H1 (cell line): Measurements from ENCODE around the gene ST8SIA4. TPM values are rescaled to one million over a fixed set of nuclear protein-coding genes. Genes with fewer than 3 reads are reported as not detected.

Source experiments
- CTCF ChIA-PET: fragments of 300-600 bp; sonication (Branson Sonifier 250); formaldehyde crosslinking; loops from one replicate; lab custom pipeline; 2021; ENCODE audit not compliant: partially characterized antibody; lab: Charles Lee
- POLR2A ChIA-PET: fragments of 300-600 bp; sonication (Branson Sonifier 250); formaldehyde crosslinking; loops from one replicate; lab custom pipeline; 2021; ENCODE audit warnings: inconsistent platforms; ENCODE audit not compliant: partially characterized antibody; lab: Charles Lee
- DNase-seq, 2 experiments: peaks; one replicate each; pipeline versions ENCODE4 v3.0.0 to v3.0.0-alpha.2; 2010 to 2022; ENCODE audit warnings: low spot score in 2 of 2, low read depth in 1 of 2, mixed read lengths in 1 of 2
- FAIRE-seq: peaks from 2 replicates; lab custom pipeline; 2011; peaks lifted over from hg19 to GRCh38; lab: Jason Lieb, UNC
- H2AFZ ChIP-seq: 2 replicates; pipeline ENCODE4 v1.8.1; 2012; ENCODE audit warnings: low read length, inconsistent platforms
- H2AK5ac ChIP-seq: 2 replicates; pipeline ENCODE4 v1.6.1; 2013; ENCODE audit warnings: low read depth, low read length
- H2BK120ac ChIP-seq: replicated peaks from 2 replicates; pipeline ENCODE3; 2013; ENCODE audit warnings: low read depth, low read length, inconsistent platforms
- H2BK12ac ChIP-seq: 2 replicates; pipeline ENCODE4 v1.6.1; 2013; ENCODE audit warnings: low read depth, low read length
- H2BK15ac ChIP-seq: 2 replicates; pipeline ENCODE4 v1.6.1; 2013; ENCODE audit warnings: low read length
- H2BK20ac ChIP-seq: 2 replicates; pipeline ENCODE4 v1.6.1; 2013; ENCODE audit warnings: low read length
- H2BK5ac ChIP-seq: 2 replicates; pipeline ENCODE4 v1.6.1; 2013; ENCODE audit warnings: low read depth, low read length
- H3K14ac ChIP-seq: 2 replicates; pipeline ENCODE4 v1.6.1; 2013; ENCODE audit warnings: inconsistent platforms; ENCODE audit not compliant: insufficient read length
- H3K18ac ChIP-seq: 2 replicates; pipeline ENCODE4 v1.6.1; 2013; ENCODE audit warnings: low read length; ENCODE audit errors: extremely low read depth
- H3K23ac ChIP-seq: 2 replicates; pipeline ENCODE4 v1.6.1; 2013; ENCODE audit warnings: inconsistent platforms; ENCODE audit not compliant: insufficient read length
- H3K23me2 ChIP-seq: 2 replicates; pipeline ENCODE4 v1.6.1; 2013; ENCODE audit warnings: low read depth, low read length
- H3K27ac ChIP-seq: 2 replicates; pipeline ENCODE4 v1.6.1; 2011; ENCODE audit warnings: low read depth, low read length, inconsistent platforms
- H3K27me3 ChIP-seq, 4 experiments: replicated peaks in 1 of 4; 1 replicate in 1 of 4; 2 replicates in 3 of 4; pipeline versions ENCODE4 v1.6.1 to v1.8.1; 2011 to 2013; ENCODE audit warnings: low read length in 3 of 4, mild to moderate bottlenecking in 3 of 4, inconsistent platforms in 2 of 4, mixed read lengths in 2 of 4, moderate library complexity in 1 of 4; ENCODE audit not compliant: control insufficient read depth in 3 of 4, insufficient read depth in 3 of 4; ENCODE audit errors: extremely low read depth in 1 of 4
- H3K36me3 ChIP-seq, 4 experiments: 2 replicates each; pipeline versions ENCODE4 v1.6.1 to v1.8.1; 2011 to 2013; ENCODE audit warnings: mild to moderate bottlenecking in 4 of 4, low read length in 3 of 4, moderate library complexity in 2 of 4, control low read depth in 1 of 4, inconsistent platforms in 1 of 4; ENCODE audit not compliant: insufficient read depth in 4 of 4, control insufficient read depth in 2 of 4
- H3K4ac ChIP-seq: replicated peaks from 2 replicates; pipeline ENCODE3; 2013; ENCODE audit warnings: low read length, low read depth, mixed read lengths, inconsistent platforms; ENCODE audit not compliant: insufficient read length
- H3K4me1 ChIP-seq, 4 experiments: replicated peaks in 1 of 4; 1 replicate in 1 of 4; 2 replicates in 3 of 4; pipeline versions ENCODE4 v1.6.1 to v1.8.1; 2011 to 2013; ENCODE audit warnings: low read length in 3 of 4, inconsistent platforms in 2 of 4, mixed read lengths in 1 of 4; ENCODE audit not compliant: insufficient read depth in 4 of 4, control insufficient read depth in 3 of 4
- H3K4me2 ChIP-seq, 2 experiments: 2 replicates each; pipeline versions ENCODE4 v1.6.1 to v1.8.1; 2011 to 2013; ENCODE audit warnings: low read depth in 2 of 2, low read length in 2 of 2, control low read depth in 1 of 2, inconsistent platforms in 1 of 2, mild to moderate bottlenecking in 1 of 2; ENCODE audit not compliant: insufficient read depth in 1 of 2
- H3K4me3 ChIP-seq, 4 experiments: fragments of 200-600, 300-600 bp in 1 of 4; sonication (generic), shearing (Covaris generic), sonication (Bioruptor Twin) in 1 of 4; 2 replicates each; pipeline versions ENCODE4 v1.5.1 to v1.8.1; 2011 to 2016; ENCODE audit warnings: low read length in 4 of 4, low read depth in 3 of 4, control low read depth in 2 of 4, inconsistent platforms in 2 of 4, mild to moderate bottlenecking in 2 of 4, mixed read lengths in 1 of 4, moderate library complexity in 1 of 4; ENCODE audit not compliant: insufficient read depth in 2 of 4; ENCODE audit errors: extremely low read depth in 1 of 4
- H3K56ac ChIP-seq: replicated peaks from 2 replicates; pipeline ENCODE3; 2013; ENCODE audit warnings: low read depth, mild to moderate bottlenecking, mixed read lengths, low read length, inconsistent platforms; ENCODE audit not compliant: insufficient read length
- H3K79me1 ChIP-seq: 2 replicates; pipeline ENCODE4 v1.6.1; 2013; ENCODE audit warnings: low read depth, low read length, control low read depth
- H3K79me2 ChIP-seq, 2 experiments: 2 replicates each; pipeline versions ENCODE4 v1.6.1 to v1.8.1; 2012 to 2013; ENCODE audit warnings: low read length in 2 of 2, mild to moderate bottlenecking in 2 of 2, inconsistent platforms in 1 of 2; ENCODE audit not compliant: insufficient read depth in 2 of 2, control insufficient read depth in 1 of 2
- H3K9ac ChIP-seq, 4 experiments: replicated peaks in 1 of 4; 1 replicate in 1 of 4; 2 replicates in 3 of 4; pipeline versions ENCODE4 v1.6.1 to v1.8.1; 2011 to 2013; ENCODE audit warnings: low read depth in 3 of 4, low read length in 3 of 4, control low read depth in 2 of 4, mild to moderate bottlenecking in 2 of 4, moderate library complexity in 2 of 4, inconsistent platforms in 1 of 4; ENCODE audit errors: extremely low read depth in 1 of 4
- H3K9me3 ChIP-seq, 2 experiments: 2 replicates each; pipeline versions ENCODE4 v1.6.1 to v1.8.1; 2012 to 2013; ENCODE audit warnings: mild to moderate bottlenecking in 2 of 2, moderate library complexity in 2 of 2, control low read depth in 1 of 2, inconsistent platforms in 1 of 2, low read depth in 1 of 2, low read length in 1 of 2, mixed read lengths in 1 of 2; ENCODE audit not compliant: insufficient read depth in 2 of 2
- H4K20me1 ChIP-seq, 2 experiments: replicated peaks in 1 of 2; 2 replicates each; pipeline versions ENCODE3 to v1.8.1; 2011 to 2013; ENCODE audit warnings: inconsistent platforms in 2 of 2, low read length in 2 of 2, mild to moderate bottlenecking in 1 of 2; ENCODE audit not compliant: insufficient read depth in 2 of 2, control insufficient read depth in 1 of 2
- H4K5ac ChIP-seq: 2 replicates; pipeline ENCODE4 v1.6.1; 2013; ENCODE audit warnings: low read length, low read depth, mixed read lengths, inconsistent platforms; ENCODE audit not compliant: insufficient read length
- H4K8ac ChIP-seq: 2 replicates; pipeline ENCODE4 v1.8.0; 2013; ENCODE audit warnings: mild to moderate bottlenecking, moderate library complexity, low read length, inconsistent platforms; ENCODE audit not compliant: insufficient read depth; ENCODE audit errors: extremely low read depth
- H4K91ac ChIP-seq: replicated peaks from 2 replicates; pipeline ENCODE3; 2013; ENCODE audit warnings: low read length, mixed read lengths, inconsistent platforms; ENCODE audit not compliant: insufficient read length
- ASH2L ChIP-seq: fragments of 200-600, 300-600 bp; sonication (generic); IDR thresholded peaks from one replicate; pipeline ENCODE4 v1.7.1; 2017; ENCODE audit warnings: low read length
- BCL11A ChIP-seq, 2 experiments: IDR thresholded peaks; one replicate each; pipeline ENCODE4 v1.6.1; 2011; ENCODE audit warnings: low read depth in 2 of 2, low read length in 2 of 2, mild to moderate bottlenecking in 2 of 2
- FOSL1 ChIP-seq: IDR thresholded peaks from 2 replicates; pipeline ENCODE4 v1.6.1; 2011; ENCODE audit warnings: mild to moderate bottlenecking, low read depth, low read length, moderate library complexity; ENCODE audit not compliant: insufficient read depth
- GABPA ChIP-seq: IDR thresholded peaks from 2 replicates; pipeline ENCODE4 v1.6.1; 2011; ENCODE audit warnings: mild to moderate bottlenecking, low read length, moderate library complexity, borderline replicate concordance; ENCODE audit not compliant: insufficient read depth
- HDAC2 ChIP-seq, 2 experiments: fragments of 300-600 bp in 1 of 2; sonication (generic) in 1 of 2; IDR thresholded peaks; 2 replicates each; pipeline ENCODE4 v1.6.1; 2011 to 2012; ENCODE audit warnings: low read depth in 2 of 2, low read length in 2 of 2, mild to moderate bottlenecking in 2 of 2, moderate library complexity in 2 of 2, borderline replicate concordance in 1 of 2, inconsistent platforms in 1 of 2
- KDM1A ChIP-seq: fragments of 200-600, 300-600 bp; sonication (generic); IDR thresholded peaks from 2 replicates; pipeline ENCODE4 v1.7.1; 2016; ENCODE audit warnings: mild to moderate bottlenecking, low read length, borderline replicate concordance
- KDM4A ChIP-seq: IDR thresholded peaks from one replicate; pipeline ENCODE4 v1.7.1; 2012; ENCODE audit warnings: low read depth, mild to moderate bottlenecking, moderate library complexity, low read length, inconsistent platforms; ENCODE audit not compliant: severe bottlenecking
- MAX ChIP-seq: IDR thresholded peaks from 2 replicates; pipeline ENCODE4 v1.6.1; 2012; ENCODE audit warnings: inconsistent platforms
- NRF1 ChIP-seq: IDR thresholded peaks from 2 replicates; pipeline ENCODE4 v1.6.1; 2011; ENCODE audit warnings: mild to moderate bottlenecking, low read depth, low read length, improper control_type of control experiment
- POLR2A ChIP-seq, 2 experiments: IDR thresholded peaks; 1 replicate in 1 of 2; 2 replicates in 1 of 2; pipeline ENCODE4 v1.6.1; 2011; ENCODE audit warnings: low read depth in 2 of 2, low read length in 2 of 2, mild to moderate bottlenecking in 2 of 2; ENCODE audit errors: control extremely low read depth in 1 of 2
- SP4 ChIP-seq: IDR thresholded peaks from 2 replicates; pipeline ENCODE4 v1.6.1; 2012; ENCODE audit warnings: low read length, inconsistent platforms
- SRF ChIP-seq: IDR thresholded peaks from 2 replicates; pipeline ENCODE4 v1.6.1; 2011; ENCODE audit warnings: mild to moderate bottlenecking, low read depth, low read length, moderate library complexity
- polyA plus RNA-seq, 7 experiments: library from polyadenylated mRNA; depleted of rRNA in 3 of 7; stranded (reverse) in 5 of 7; unstranded in 2 of 7; fragments of >200 nt in 5 of 7; fragments of 200-250 nt in 2 of 7; gene quantifications; 1 replicate in 5 of 7; 2 replicates in 1 of 7; 4 replicates in 1 of 7; pipeline versions ENCODE4 v1.2.1 to v1.2.3, GENCODE V29; 2011 to 2013; ENCODE audit warnings: missing spikeins in 2 of 7, mixed read lengths in 2 of 7
- total RNA-seq: library from RNA; stranded (reverse); fragmentation: NEBNext Ultra II Directional; extraction: Animal tissue kit (Norgen Biotek cat#: 25700); gene quantifications from 2 replicates; pipeline ENCODE4 v1.2.1, GENCODE V29; 2021

The ST8SIA4 gene
- total and polyA plus RNA-seq, 2 of the 8 experiments (the other 6 are each of a cell fraction or from before 2014, with no cell fraction given), result 0.08 to 0.50 TPM

GRCh38 chr5:100762108-100762507 lies 141.0 kb downstream of the ST8SIA4 start:
- no peak for FAIRE-seq
- CTCF ChIA-PET, result interaction anchor here (3.3 kb wide), 1 partner anchor 13 kb away, joined by 19 read pairs; no protein-coding TSS in a partner anchor

More at GRCh38 chr5:100762108-100762507, 141.0 kb downstream of the ST8SIA4 start:
- Histone ChIP-seq H3K36me3 (no peaks in the 10 kb centered on the region), H4K20me1 (no peaks in the 10 kb centered on the region), H2BK12ac (no peak overlapping the region), H2BK20ac (no peak overlapping the region), H3K9me3 (no peaks in the 10 kb centered on the region), H3K23ac (no peak overlapping the region), H3K27ac (no peak overlapping the region), H2BK15ac (no peak overlapping the region), H3K27me3 (peaks cover 0 to 3% (median 0%) of the 10 kb centered on the region in 4 experiments; a peak in 1 of 7 replicates), H3K9ac (no peak overlapping the region), H3K79me2 (no peaks in the 10 kb centered on the region), H4K5ac (no peak overlapping the region), H3K4me1 (peaks cover 0 to 5% (median 2%) of the 10 kb centered on the region in 4 experiments; a peak in 2 of 7 replicates), H3K56ac (no peak overlapping the region), H3K4ac (no peak overlapping the region), H4K91ac (no peak overlapping the region), H4K8ac (no peak overlapping the region), H2AK5ac (no peak overlapping the region), H2BK5ac (no peak overlapping the region), H2BK120ac (no peak overlapping the region), H3K4me2 (no peak overlapping the region), H3K14ac (no peak overlapping the region), H2AFZ (no peak overlapping the region), H3K23me2 (no peaks in the 10 kb centered on the region), H3K4me3 (no peak overlapping the region), H3K79me1 (no peaks in the 10 kb centered on the region), H3K18ac (no peak overlapping the region)
- POLR2A ChIA-PET, result no interaction called here
- DNase-seq, result no peak
- TF ChIP-seq ASH2L (no peak), BCL11A (IDR thresholded peaks at IDR 0.05; ENCODE audit: low read depth in 2 of 2, low read length in 2 of 2) (no peak), SP4 (no peak), GABPA (no peak), KDM1A (no peak), MAX (no peak), FOSL1 (no peak), HDAC2 (IDR thresholded peaks at IDR 0.05; ENCODE audit: borderline replicate concordance in 1 of 2, low read depth in 2 of 2, low read length in 2 of 2) (no peak), SRF (no peak), NRF1 (no peak), POLR2A (IDR thresholded peaks at IDR 0.05; ENCODE audit: control extremely low read depth in 1 of 2, low read depth in 2 of 2, low read length in 2 of 2) (no peak), KDM4A (no peak)
